ENCODE data around the gene PLXNA4. TPM values are rescaled to one million over a fixed set of nuclear protein-coding genes. Genes with fewer than 3 reads are reported as not detected.

PLXNA4 gene
- total RNA-seq, 2 experiments from 2014 or later = 16.5 to 20.5 TPM

GRCh38 chr7:132424821-132425724 is 151.2 kb downstream of the PLXNA4 start:
- Mint-ChIP-seq H3K4me3 (peak overlapping the region; percentile 44), H3K4me1 (peaks cover 34% of the 10 kb centered on the region), H3K9me3 (peaks cover 10% of the 10 kb centered on the region), H3K27me3 (peaks cover 13% of the 10 kb centered on the region), H3K27ac (peak overlapping the region; percentile 85), H3K36me3 (peaks cover 25% of the 10 kb centered on the region)
- DNase-seq (no peak), ATAC-seq (ENCODE audit: low read depth) (peak; percentile 47)
- POLR2A ChIA-PET = no interaction called here

- peaks cover 28% of the 10 kb centered on the region for H3K36me3 Mint-ChIP-seq
- peaks cover 13% of the 10 kb centered on the region for H3K27me3 Mint-ChIP-seq
- peaks cover 33% of the 10 kb centered on the region for H3K4me1 Mint-ChIP-seq
- DNase-seq (no peak), ATAC-seq (ENCODE audit: low read depth) (no peak)
- H3K4me3 Mint-ChIP-seq = no peak overlapping the region
- H3K27ac Mint-ChIP-seq = no peak overlapping the region
- H3K9me3 Mint-ChIP-seq = peaks cover 11% of the 10 kb centered on the region
- POLR2A ChIA-PET = no interaction called here
Observed at GRCh38 chr7:132424277-132424676, 152.0 kb downstream of the PLXNA4 start.

- POLR2A ChIA-PET = no interaction called here
- Mint-ChIP-seq H3K4me1 (peaks cover 32% of the 10 kb centered on the region), H3K9me3 (peaks cover 11% of the 10 kb centered on the region), H3K4me3 (no peak overlapping the region), H3K27me3 (peaks cover 13% of the 10 kb centered on the region), H3K27ac (no peak overlapping the region), H3K36me3 (peaks cover 30% of the 10 kb centered on the region)
- ATAC-seq (ENCODE audit: low read depth) (no peak), DNase-seq (no peak)
Observed at GRCh38 chr7:132423594-132424200, 152.6 kb downstream of the PLXNA4 start.

- Mint-ChIP-seq H3K4me1 (peaks cover 32% of the 10 kb centered on the region), H3K4me3 (no peak overlapping the region), H3K36me3 (peaks cover 37% of the 10 kb centered on the region), H3K27me3 (peaks cover 18% of the 10 kb centered on the region), H3K27ac (no peak overlapping the region), H3K9me3 (peaks cover 11% of the 10 kb centered on the region)
- POLR2A ChIA-PET = no interaction called here
- DNase-seq (no peak), ATAC-seq (ENCODE audit: low read depth) (no peak)
Observed at GRCh38 chr7:132422502-132423111, 153.7 kb downstream of the PLXNA4 start.

- Mint-ChIP-seq H3K36me3 (peaks cover 46% of the 10 kb centered on the region), H3K27me3 (peaks cover 22% of the 10 kb centered on the region), H3K4me3 (no peak overlapping the region), H3K9me3 (peaks cover 14% of the 10 kb centered on the region), H3K4me1 (peaks cover 23% of the 10 kb centered on the region), H3K27ac (no peak overlapping the region)
- DNase-seq (no peak), ATAC-seq (ENCODE audit: low read depth) (no peak)
- POLR2A ChIA-PET = no interaction called here
Observed at GRCh38 chr7:132420527-132420926, 155.7 kb downstream of the PLXNA4 start.

GRCh38 chr7:132419542-132419941 is 156.7 kb downstream of the PLXNA4 start:
- peaks cover 20% of the 10 kb centered on the region for H3K4me1 Mint-ChIP-seq
- ATAC-seq (ENCODE audit: low read depth) = no peak
- DNase-seq = no peak
- peaks cover 22% of the 10 kb centered on the region for H3K27me3 Mint-ChIP-seq
- no peak overlapping the region for H3K4me3 Mint-ChIP-seq
- no peak overlapping the region for H3K27ac Mint-ChIP-seq
- peaks cover 14% of the 10 kb centered on the region for H3K9me3 Mint-ChIP-seq
- peaks cover 51% of the 10 kb centered on the region for H3K36me3 Mint-ChIP-seq
- POLR2A ChIA-PET = no interaction called here

- no peak overlapping the region for H3K27ac Mint-ChIP-seq
- peaks cover 20% of the 10 kb centered on the region for H3K4me1 Mint-ChIP-seq
- H3K27me3 Mint-ChIP-seq = peaks cover 22% of the 10 kb centered on the region
- H3K9me3 Mint-ChIP-seq = peaks cover 14% of the 10 kb centered on the region
- ATAC-seq (ENCODE audit: low read depth) = no peak
- no peak for DNase-seq
- peaks cover 51% of the 10 kb centered on the region for H3K36me3 Mint-ChIP-seq
- no peak overlapping the region for H3K4me3 Mint-ChIP-seq
- POLR2A ChIA-PET = no interaction called here
Observed at GRCh38 chr7:132418840-132419239, 157.4 kb downstream of the PLXNA4 start.

- Mint-ChIP-seq H3K27me3 (peaks cover 22% of the 10 kb centered on the region), H3K36me3 (peaks cover 53% of the 10 kb centered on the region), H3K27ac (peak overlapping the region; percentile 6), H3K4me1 (peaks cover 23% of the 10 kb centered on the region), H3K9me3 (peaks cover 14% of the 10 kb centered on the region), H3K4me3 (no peak overlapping the region)
- POLR2A ChIA-PET = no interaction called here
- ATAC-seq (ENCODE audit: low read depth) (no peak), DNase-seq (no peak)
Observed at GRCh38 chr7:132417103-132417906, 159.0 kb downstream of the PLXNA4 start.

- Mint-ChIP-seq H3K9me3 (peaks cover 14% of the 10 kb centered on the region), H3K27ac (no peak overlapping the region), H3K27me3 (peaks cover 19% of the 10 kb centered on the region), H3K4me3 (no peak overlapping the region), H3K36me3 (peaks cover 54% of the 10 kb centered on the region), H3K4me1 (peaks cover 23% of the 10 kb centered on the region)
- POLR2A ChIA-PET = no interaction called here
- ATAC-seq (ENCODE audit: low read depth) (no peak), DNase-seq (no peak)
Observed at GRCh38 chr7:132416395-132416794, 159.9 kb downstream of the PLXNA4 start.

GRCh38 chr7:132415259-132415658 is 161.0 kb downstream of the PLXNA4 start:
- H3K9me3 Mint-ChIP-seq = peaks cover 6% of the 10 kb centered on the region
- H3K4me1 Mint-ChIP-seq = peaks cover 26% of the 10 kb centered on the region
- DNase-seq = no peak
- H3K4me3 Mint-ChIP-seq = no peak overlapping the region
- peaks cover 13% of the 10 kb centered on the region for H3K27me3 Mint-ChIP-seq
- POLR2A ChIA-PET = no interaction called here
- H3K36me3 Mint-ChIP-seq = peaks cover 42% of the 10 kb centered on the region
- H3K27ac Mint-ChIP-seq = no peak overlapping the region
- ATAC-seq (ENCODE audit: low read depth) = no peak

- DNase-seq (no peak), ATAC-seq (ENCODE audit: low read depth) (no peak)
- peaks cover 11% of the 10 kb centered on the region for H3K27me3 Mint-ChIP-seq
- H3K9me3 Mint-ChIP-seq = peaks cover 3% of the 10 kb centered on the region
- no peak overlapping the region for H3K4me3 Mint-ChIP-seq
- H3K27ac Mint-ChIP-seq = peak overlapping the region; percentile 2
- POLR2A ChIA-PET = no interaction called here
- H3K36me3 Mint-ChIP-seq = peaks cover 38% of the 10 kb centered on the region
- H3K4me1 Mint-ChIP-seq = peaks cover 23% of the 10 kb centered on the region
Observed at GRCh38 chr7:132414857-132415256, 161.4 kb downstream of the PLXNA4 start.

GRCh38 chr7:132412435-132412834 is 163.8 kb downstream of the PLXNA4 start:
- peak overlapping the region; percentile 11 for H3K27ac Mint-ChIP-seq
- H3K4me1 Mint-ChIP-seq = peaks cover 12% of the 10 kb centered on the region
- H3K4me3 Mint-ChIP-seq = no peak overlapping the region
- H3K9me3 Mint-ChIP-seq = peaks cover 2% of the 10 kb centered on the region
- DNase-seq = no peak
- peaks cover 26% of the 10 kb centered on the region for H3K36me3 Mint-ChIP-seq
- POLR2A ChIA-PET = no interaction called here
- peaks cover 8% of the 10 kb centered on the region for H3K27me3 Mint-ChIP-seq
- ATAC-seq (ENCODE audit: low read depth) = no peak

- no peak overlapping the region for H3K4me3 Mint-ChIP-seq
- no peak for DNase-seq
- peaks cover 9% of the 10 kb centered on the region for H3K4me1 Mint-ChIP-seq
- H3K36me3 Mint-ChIP-seq = peaks cover 20% of the 10 kb centered on the region
- H3K27me3 Mint-ChIP-seq = peaks cover 8% of the 10 kb centered on the region
- POLR2A ChIA-PET = no interaction called here
- no peak for ATAC-seq (ENCODE audit: low read depth)
- no peaks in the 10 kb centered on the region for H3K9me3 Mint-ChIP-seq
- H3K27ac Mint-ChIP-seq = no peak overlapping the region
Observed at GRCh38 chr7:132410861-132411541, 165.3 kb downstream of the PLXNA4 start.
